GM21786 (cell line): ENCODE results near the gene PLCG2.
"Not testable (repeated sequence)": the region's sequence is repeated elsewhere in the genome, so short reads cannot be mapped to it uniquely, and the experiment has no call there.

Experiments
- ATAC-seq: cut with Tn5 transposase; IDR thresholded peaks from one replicate; pipeline ENCODE4 v1.9.1; 2021; ENCODE audit not compliant: unreplicated experiment

PLCG2 gene

GRCh38 chr16:81752876-81753227 is 26.2 kb upstream of the PLCG2 start:
- ATAC-seq: peak; percentile 5

GRCh38 chr16:81754858-81755257 is 24.2 kb upstream of the PLCG2 start:
- ATAC-seq: no peak

- no peak for ATAC-seq
These were observed 23.0 kb upstream of the PLCG2 start for GRCh38 chr16:81755915-81756614.

GRCh38 chr16:81756615-81757356 is 22.3 kb upstream of the PLCG2 start:
- ATAC-seq: no peak

- no peak for ATAC-seq
These were observed 20.7 kb upstream of the PLCG2 start for GRCh38 chr16:81758376-81758775.

- not testable (repeated sequence) for ATAC-seq
These were observed 16.8 kb upstream of the PLCG2 start for GRCh38 chr16:81762322-81762721.

- ATAC-seq: no peak
These were observed 13.8 kb upstream of the PLCG2 start for GRCh38 chr16:81765111-81765919.

- ATAC-seq: no peak
These were observed 13.1 kb upstream of the PLCG2 start for GRCh38 chr16:81765969-81766368.

- ATAC-seq: no peak
These were observed 11.0 kb upstream of the PLCG2 start for GRCh38 chr16:81767987-81768592.

GRCh38 chr16:81770008-81770407 is 9.1 kb upstream of the PLCG2 start:
- no peak for ATAC-seq

- peak; percentile 44 for ATAC-seq
These were observed 4.7 kb upstream of the PLCG2 start for GRCh38 chr16:81774348-81774747.

GRCh38 chr16:81775570-81775969 is 3.5 kb upstream of the PLCG2 start:
- ATAC-seq: no peak

- no peak for ATAC-seq
These were observed 860 bp upstream of the PLCG2 start for GRCh38 chr16:81778231-81778630.

- peak; percentile 14 for ATAC-seq
These were observed 637 bp downstream of the PLCG2 start for GRCh38 chr16:81779536-81780320.

GRCh38 chr16:81780350-81780749 is 1.3 kb downstream of the PLCG2 start:
- ATAC-seq: no peak

- ATAC-seq: no peak
These were observed 3.1 kb downstream of the PLCG2 start for GRCh38 chr16:81782236-81782635.

- ATAC-seq: peak; percentile 47
These were observed 5.1 kb downstream of the PLCG2 start for GRCh38 chr16:81784072-81784795.

- ATAC-seq: no peak
These were observed 6.2 kb downstream of the PLCG2 start for GRCh38 chr16:81785138-81785924.

GRCh38 chr16:81786321-81786720 is 7.2 kb downstream of the PLCG2 start:
- no peak for ATAC-seq
